ENCODE results near the gene ZNF410. TPM values are rescaled to one million over a fixed set of nuclear protein-coding genes. Genes with fewer than 3 reads are reported as not detected.

Gene ZNF410
- polyA plus RNA-seq, 1 donor: 65.5 TPM

DNA sequence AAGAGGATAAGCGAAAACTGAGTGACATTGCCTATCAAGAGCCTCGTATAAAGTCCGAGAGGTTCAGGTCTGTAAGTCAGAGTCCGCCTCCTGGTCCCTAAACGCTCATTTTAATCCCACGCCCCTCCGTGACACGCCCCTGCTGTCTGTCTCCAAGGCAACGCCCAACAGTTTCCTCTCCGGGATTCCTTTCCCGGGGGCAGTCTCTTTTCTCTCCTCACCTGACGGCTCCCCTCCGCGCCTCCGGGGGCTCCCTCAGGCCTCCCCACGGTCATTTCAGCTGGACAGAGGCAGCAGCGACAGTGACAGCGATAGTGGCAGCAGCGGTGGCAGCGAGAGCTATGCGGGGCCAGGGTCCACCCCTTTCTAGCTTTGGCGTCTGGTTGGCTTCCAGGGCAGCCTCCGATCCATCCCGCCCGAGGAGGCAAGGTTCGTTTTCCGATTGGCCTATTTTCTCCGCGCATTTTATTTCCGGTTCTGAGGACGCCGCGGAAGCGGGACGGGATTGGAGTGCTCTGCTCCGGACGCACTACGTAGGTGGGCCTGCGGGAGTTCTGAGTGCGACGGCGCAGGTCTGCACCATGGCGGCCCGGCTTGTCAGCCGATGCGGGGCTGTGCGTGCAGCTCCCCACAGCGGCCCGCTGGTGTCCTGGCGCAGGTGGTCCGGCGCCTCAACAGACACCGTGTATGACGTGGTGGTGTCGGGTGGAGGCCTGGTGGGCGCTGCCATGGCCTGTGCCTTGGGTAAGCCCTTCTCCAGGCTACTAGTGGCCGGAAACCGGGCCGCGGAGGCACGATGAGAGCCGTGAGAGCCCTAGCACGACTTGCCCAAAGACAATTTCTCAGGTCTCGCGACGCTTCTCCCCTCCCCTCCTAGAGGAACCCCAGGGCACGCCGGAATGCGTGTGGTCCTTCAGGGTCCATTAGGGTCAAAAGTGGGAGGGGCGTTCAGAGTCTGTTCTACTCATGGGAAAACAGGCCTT, 63.4 kb downstream of the ZNF410 start, which contains the start of the genes COQ6 and FAM161B:
COQ6 (plus strand) TSS at position 551 of the 983 bp plus-strand sequence; CDS start at position 582, 31 bp downstream.
FAM161B (minus strand) TSS at position 343 of the 983 bp plus-strand sequence; CDS start at position 275, 68 bp downstream.
- DNase-seq: peak; percentile 97

DNA sequence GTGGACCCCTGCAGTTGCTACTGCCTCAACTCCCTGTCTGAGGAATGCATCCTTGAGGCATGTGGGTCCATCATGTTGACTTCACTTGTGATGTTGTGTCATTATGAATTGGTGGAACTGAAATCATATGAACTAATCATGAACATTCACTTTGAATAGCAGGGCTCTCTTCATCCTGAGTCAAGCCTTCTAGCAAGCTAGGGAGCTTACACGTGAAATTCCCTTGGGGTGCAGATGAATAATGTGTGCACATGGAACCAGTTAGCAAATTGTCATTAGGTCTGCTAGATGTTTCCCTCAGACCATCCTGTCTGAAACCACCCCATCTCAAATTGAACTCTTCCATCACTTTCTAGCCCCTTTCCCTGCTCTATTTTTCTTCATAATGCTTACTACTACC, 67.1 kb downstream of the ZNF410 start:
- DNase-seq: no peak

DNA sequence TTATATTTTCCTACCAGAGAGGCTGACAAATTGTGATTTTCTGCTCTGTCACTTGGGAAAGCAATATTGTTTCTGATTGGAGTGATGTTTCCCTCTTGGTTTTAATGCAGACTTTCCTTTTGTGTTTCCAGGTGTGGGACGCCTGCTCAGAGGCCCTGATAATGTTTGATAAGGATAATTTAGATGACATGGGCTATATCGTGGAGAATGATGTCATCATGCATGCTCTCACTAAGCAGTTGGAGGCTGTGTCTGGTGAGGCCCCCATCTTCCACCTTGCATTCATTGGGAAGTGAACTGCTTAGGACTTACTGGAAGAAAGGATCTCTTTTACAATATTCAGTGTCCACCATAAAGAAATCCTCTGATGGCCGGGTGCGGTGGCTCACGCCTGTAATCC, 69.0 kb downstream of the ZNF410 start:
- no peak for DNase-seq

DNA sequence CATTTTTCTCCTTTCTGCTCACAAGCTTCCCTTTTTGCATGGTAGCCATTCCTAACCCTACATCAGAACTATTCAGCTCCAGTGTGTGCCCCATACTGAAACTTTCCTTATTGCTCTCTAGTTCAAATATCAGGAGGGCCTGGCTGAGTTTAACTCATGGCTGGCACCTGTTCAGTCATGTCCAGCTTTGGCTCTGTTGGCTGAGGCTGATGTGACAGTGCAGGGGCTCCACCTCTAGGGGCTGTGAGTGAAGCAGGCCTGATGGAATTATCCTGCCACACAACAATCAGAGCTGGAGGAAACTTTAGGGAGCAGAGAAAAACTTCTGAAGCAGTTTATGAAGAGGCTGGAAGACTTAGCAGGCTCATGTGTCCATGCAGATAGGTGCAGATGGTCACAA, 71.9 kb downstream of the ZNF410 start:
- no peak for DNase-seq

DNA sequence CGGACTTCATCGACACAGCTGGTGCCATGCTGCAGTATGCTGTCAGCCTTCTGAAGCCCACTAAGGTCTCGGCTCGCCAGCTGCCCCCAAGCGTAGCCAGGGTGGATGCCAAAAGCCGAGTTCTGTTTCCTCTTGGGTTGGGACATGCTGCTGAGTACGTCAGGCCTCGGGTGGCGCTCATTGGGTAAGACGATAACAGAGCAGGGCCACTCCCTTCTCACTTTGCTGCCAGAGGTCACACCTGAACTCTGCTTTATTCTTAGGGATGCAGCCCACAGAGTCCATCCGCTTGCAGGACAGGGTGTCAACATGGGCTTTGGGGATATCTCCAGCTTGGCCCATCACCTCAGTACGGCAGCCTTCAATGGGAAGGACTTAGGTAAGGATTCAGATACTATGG, 74.5 kb downstream of the ZNF410 start:
- DNase-seq: no peak

DNA sequence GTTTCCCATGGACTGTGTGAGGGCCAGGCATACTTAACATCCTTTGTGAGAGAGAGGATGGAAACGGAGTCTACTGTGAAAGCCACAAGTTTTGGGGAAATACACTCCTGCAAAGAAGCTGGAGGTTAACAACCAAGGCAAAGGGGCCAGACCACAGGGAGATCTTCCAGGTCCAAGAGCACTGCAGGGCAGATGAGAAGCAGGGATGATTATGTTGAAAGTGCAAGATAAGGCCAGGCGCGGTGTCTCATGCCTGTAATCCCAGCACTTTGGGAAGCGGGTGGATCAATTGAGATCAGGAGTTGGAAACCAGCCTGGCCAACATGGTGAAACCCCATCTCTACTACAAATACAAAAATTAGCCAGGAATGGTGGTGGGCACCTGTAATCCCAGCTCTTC, 78.6 kb downstream of the ZNF410 start:
- DNase-seq: no peak

DNA sequence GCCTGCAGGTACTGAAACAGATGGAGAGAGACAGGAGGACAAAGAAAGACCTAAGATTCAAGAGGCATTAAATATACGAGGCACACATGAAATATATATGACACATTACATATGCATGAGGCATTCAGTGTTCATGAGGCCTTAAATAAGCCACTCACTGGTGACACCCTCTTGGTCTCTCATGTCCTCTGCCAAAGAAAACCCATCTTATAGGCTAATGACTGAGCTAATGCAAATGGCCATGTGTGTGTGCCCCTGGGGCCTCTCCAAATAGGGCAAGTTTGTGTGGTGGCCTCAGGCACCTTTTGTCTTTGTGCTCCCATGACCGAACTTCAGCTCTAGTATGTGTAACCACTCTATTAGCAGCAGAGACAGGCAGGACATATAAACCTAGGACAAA, 82.2 kb downstream of the ZNF410 start:
- DNase-seq: no peak

DNA sequence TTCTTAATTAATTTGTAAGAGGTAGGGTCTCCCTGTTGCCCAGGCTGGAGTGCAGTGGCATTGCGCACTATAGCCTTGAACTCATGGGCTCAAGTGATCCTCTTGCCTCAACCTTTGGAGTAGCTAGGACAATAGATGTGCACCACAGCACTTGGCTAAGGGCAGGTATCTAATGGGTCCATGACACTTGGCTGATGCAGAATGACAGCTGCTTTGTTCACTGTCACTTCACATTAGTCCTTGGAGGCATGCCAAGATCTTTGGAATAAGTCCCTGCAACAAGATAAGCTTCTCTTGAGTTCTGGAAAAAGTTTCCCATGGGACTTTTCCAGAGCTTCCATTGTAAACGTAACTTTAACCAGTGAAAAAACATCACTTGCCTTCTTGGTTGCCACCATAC, 86.8 kb downstream of the ZNF410 start:
- no peak for DNase-seq

DNA sequence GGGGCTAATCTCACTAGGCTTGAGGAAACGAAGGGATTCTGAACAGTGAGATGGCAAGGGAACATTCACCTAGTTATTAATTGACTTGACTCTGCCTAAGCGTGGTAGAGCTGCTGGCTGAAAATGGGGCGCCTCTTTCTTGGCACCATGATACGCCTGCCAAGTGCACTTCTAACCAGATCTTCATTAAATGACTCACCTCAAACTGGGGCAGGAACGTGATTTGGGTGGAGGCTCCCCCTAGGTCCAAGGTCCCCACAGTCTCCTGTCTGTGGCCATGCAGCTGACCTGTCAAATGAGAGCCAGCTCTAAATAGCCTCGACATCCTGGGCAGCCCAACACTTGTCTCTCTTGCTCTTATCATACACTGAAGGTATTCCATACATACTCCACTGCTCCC, 89.5 kb downstream of the ZNF410 start:
- DNase-seq: no peak

DNA sequence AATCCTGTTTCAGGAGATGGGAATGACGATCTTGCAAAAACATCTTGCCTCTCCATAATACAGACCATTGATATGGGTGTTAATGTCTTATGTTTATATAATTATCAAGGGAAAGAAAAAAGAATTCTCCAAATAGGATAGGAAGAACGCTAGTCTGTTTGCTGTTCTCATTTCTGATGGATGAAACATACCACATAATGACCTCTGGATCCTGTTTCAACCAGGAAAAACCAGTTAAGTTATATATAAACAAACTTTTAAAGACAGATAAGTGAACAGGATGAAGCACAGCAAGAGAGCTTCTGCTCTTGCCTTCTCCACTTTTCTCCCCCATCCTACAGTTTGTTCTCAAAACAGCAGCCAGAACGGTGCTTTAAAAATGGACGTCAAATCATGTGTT, 91.2 kb downstream of the ZNF410 start:
- DNase-seq: no peak

Other genes starting within 250 kb of the ZNF410 start
- gene DNAL1, start 241.9 kb upstream of the ZNF410 start, polyA plus RNA-seq (ENCODE audit: insufficient read length): 25.2 TPM
- gene PNMA1, start 172.5 kb upstream of the ZNF410 start, polyA plus RNA-seq (ENCODE audit: insufficient read length): 91.6 TPM
- 28.5 TPM for gene PTGR2, start 35.0 kb upstream of the ZNF410 start, polyA plus RNA-seq (ENCODE audit: insufficient read length)
- gene FAM161B, start 63.2 kb downstream of the ZNF410 start, polyA plus RNA-seq (ENCODE audit: insufficient read length): 15.2 TPM
- gene COQ6, start 63.4 kb downstream of the ZNF410 start, polyA plus RNA-seq (ENCODE audit: insufficient read length): 39.0 TPM
- 70.0 TPM for gene ENTPD5, start 132.4 kb downstream of the ZNF410 start, polyA plus RNA-seq (ENCODE audit: insufficient read length)
- gene BBOF1, start 132.5 kb downstream of the ZNF410 start, polyA plus RNA-seq (ENCODE audit: insufficient read length): 22.3 TPM
- 144 TPM for gene ALDH6A1, start 197.6 kb downstream of the ZNF410 start, polyA plus RNA-seq (ENCODE audit: insufficient read length)
- gene LIN52, start 198.1 kb downstream of the ZNF410 start, polyA plus RNA-seq (ENCODE audit: insufficient read length): 22.7 TPM

Data from left kidney (tissue), 2 donors.